Left lobe of liver (tissue), 2 donors: ENCODE results near the gene KLHL17. TPM values are rescaled to one million over a fixed set of nuclear protein-coding genes. Genes with fewer than 3 reads are reported as not detected.
A peak's percentile ranks its signal among the peaks of the same experiment; 100 is the strongest.
"Not testable (repeated sequence)": the region's sequence is repeated elsewhere in the genome, so short reads cannot be mapped to it uniquely, and the experiment has no call there.

Experiments used
- ATAC-seq: fragments of 200-7000 bp; cut with Tn5 transposase; one replicate; pipeline ENCODE4 v1.9.1; 2020; ENCODE audit warnings: mild to moderate bottlenecking, moderate library complexity
- DNase-seq: peaks from one replicate; pipeline ENCODE4 v3.0.0-alpha.2; 2020; ENCODE audit warnings: low spot score
- total RNA-seq: library from RNA; stranded (reverse); gene quantifications from one replicate; pipeline ENCODE4 v1.2.1, GENCODE V29; 2021
- donor health status: DM: no; HTN: no; CAD: no; lungs with moderate emphysema.
- donor health status: DM: no; HTN: yes; CAD: no.

Gene KLHL17
- total RNA-seq, 1 donor from 2014 or later: 7.3 TPM

DNA sequence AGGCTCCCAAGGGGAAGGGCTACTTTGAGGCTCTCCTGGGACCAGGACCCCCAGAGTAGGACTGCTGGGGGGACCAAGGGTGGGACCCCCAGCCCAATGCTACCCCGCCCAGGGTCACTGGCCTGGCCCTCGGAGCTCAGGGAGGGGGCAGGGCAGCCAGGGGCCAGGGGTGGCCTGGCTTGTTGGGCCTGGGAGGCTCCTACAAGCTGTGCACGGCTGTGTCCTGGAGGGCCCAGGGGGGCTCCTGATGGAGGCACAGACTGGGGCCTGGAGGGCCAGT is 37.3 kb downstream of the KLHL17 start:
- DNase-seq: no peak

DNA sequence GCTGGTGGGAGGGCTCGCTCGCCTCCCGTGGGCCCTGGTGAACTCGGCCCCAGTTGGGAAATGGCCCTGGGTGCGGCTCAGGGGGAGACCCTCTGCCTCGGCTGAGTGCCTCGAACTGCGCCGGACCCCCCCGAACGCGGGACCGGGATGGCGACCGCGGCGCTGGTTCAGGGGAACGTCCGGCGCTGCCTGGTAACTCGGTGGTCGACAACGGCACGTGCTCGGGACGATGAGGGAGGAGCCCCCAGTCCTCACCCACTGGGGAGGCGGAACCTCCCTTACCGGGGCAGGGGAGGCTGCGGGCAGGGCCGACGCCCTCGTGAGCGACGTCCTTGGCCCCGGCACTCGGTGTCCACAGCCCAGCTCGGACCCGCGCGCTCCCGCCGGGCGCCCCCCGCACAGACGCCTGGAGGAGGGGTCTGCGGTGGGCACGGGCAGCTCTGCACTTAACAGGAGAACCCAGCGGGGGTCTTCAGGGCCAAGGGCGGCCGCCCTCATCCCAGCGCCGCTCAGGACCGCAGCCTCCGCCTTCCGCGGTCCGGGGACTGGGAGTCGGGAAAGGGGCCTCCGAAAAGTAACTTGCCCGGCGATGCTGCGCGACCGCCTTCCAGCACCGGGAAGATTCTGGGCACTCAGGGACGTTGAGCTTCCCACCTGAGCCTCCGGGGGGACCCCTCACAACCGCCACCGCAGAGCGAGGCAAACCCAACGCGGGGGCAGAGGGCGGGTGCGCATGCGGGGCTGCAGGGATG is 37.8 kb downstream of the KLHL17 start:
- DNase-seq: no peak
- no peak for ATAC-seq

More for the DNA sequence above, 37.3 kb downstream of the KLHL17 start:
- no peak for ATAC-seq

DNA sequence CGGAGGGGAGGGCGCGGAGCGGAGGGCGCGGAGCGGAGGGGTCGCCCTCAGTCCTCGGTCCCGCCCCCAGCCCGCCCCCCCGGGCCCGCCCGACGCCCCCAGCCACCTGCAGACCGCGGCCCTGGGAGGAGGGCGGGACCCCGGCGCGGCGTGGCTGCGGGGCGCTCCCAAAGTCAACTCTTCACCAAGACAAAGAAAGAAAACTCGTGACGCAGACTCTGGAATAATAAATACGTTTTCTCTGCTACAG is 38.3 kb downstream of the KLHL17 start:
- no peak for ATAC-seq
- DNase-seq: no peak

DNA sequence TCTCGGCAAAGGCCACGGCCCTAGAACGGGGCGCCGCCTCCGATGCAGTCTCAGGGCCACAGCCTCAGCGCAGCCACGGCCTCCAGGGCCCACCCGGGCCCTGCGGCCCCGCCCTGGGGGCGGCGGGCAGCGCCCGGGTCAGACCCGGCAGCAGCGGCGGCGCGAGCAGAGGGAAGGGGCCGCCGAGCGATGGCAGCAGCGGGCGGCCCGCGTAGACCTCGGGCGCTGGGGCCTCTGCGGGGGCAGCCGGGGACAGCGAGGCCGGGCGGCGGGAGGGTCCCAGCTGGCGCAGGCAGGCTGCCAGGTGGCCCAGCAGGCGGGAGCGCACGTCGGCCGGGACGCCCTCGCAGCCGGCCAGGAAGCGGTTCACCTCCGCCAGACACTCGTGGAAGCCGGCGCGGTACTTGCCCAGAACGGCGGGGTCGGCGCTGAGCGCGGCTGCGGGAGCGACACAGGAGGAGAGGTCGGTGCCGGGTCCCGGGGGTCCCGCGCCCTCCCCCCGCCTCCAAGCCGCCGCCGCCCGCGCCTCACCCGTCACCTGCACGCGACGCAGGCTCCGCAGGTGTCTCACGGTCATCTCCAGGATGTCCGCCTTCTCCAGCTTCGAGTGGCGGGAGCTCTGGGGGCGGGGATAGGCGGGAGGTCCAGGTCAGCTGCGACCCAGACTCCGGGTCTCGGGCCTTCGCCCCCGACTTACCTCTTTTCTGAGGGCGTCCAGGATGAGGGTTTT is 38.8 kb downstream of the KLHL17 start:
- DNase-seq (peak; percentile 49), ATAC-seq (peak; percentile 4)

DNA sequence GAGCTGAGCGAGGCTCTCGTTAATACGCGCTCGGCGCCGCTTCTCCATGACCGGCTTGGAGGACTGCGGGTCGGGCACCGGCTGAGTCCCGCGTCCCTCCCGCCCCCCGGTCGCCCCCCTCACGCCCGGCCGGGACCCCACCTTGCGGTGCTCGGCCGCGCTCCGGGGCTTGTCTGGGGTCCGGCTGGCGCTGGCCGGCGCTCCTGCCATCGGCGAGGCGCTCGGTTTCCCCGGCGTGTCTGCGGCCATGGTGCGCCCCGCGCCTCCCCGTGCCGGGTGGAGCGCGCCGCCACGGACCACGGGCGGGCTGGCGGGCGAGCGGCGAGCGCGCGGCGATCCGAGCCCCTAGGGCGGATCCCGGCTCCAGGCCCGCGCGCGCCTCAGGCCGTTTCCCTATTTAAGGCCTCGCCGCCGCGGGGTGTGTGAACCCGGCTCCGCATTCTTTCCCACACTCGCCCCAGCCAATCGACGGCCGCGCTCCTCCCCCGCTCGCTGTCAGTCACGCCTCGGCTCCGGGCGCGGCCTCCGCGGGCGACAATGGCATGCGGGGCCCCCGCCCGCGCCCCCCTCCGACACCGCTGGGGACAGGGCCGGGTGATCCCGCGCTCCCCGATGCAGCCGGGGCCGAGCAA is 39.5 kb downstream of the KLHL17 start, which contains the start of gene HES4:
HES4 (minus strand) TSS at position 373 of the 632 bp plus-strand sequence; CDS start at position 249, 124 bp downstream.
- ATAC-seq (peak; percentile 78), DNase-seq (peak; percentile 79)

DNA sequence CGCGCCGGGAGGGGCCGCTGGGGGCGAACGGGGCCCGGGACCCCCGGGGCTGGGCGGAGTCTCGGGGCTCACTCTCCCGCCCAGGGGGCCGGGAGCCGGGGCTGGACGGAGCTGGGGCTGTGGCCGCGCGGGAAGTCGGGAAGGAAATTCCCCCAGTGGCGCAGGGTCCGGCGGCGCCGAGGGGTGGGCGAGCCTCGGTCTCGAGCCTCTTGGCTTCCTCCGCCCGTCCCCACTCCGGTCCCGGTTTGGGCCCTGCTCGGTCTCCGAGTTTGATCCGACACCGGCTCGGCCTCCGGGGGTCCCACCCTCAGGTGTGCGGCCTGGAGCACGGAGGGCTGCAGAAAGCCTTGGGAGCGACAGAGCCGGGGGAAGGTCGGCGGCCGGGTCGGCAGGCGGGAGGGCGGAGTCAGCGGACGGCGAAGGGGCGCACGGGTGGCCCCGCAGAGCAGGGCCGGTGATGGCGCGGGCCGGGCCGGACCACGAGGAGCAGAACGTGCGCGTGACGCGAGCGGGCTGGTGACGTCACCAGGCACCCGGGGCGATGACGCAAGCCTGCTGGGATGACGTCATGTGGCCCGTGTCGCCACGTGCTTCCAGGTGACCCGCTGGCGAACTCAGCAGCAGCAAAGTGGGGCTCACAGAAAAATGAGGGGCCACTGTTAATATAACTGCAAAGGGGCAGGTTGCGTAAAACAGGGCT is 40.1 kb downstream of the KLHL17 start:
- DNase-seq (peak; percentile 71), ATAC-seq (peak; percentile 21)

DNA sequence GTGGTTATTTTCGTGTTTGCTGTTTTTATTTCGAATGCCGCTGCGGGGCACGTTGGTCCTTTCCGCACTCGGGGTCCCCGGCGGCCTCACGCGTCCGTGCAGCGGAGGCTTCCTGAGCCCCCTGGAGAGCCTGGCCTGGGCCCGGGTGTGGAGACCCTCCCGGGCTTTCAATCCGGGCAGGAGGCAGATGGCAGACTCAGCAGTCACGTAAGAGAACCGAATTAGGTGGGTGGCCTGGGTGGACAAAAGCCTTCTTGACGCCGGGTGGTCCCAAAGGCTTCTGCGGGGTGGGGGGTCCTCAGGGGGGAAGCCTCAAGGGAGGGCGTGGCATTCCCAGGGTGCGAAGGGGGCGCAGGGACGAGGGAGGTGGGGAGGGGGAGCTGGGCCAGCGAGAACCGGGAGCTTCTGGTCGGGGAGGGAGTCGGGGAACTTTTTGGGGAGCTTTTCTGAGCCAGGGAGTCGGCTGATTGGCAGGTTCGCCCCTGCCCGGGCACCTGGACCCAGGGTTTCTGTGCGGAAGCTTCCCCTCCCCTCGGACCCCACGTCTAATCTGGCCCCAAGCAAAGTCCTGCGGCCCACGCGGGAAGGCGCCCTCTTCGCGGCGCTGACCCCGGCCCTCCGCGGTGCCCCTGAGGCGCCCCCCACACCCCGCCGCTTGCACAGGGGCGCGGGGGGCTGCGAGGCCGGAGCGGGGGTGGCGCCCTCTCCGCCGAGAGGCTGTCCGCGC is 40.8 kb downstream of the KLHL17 start:
- DNase-seq (peak; percentile 46), ATAC-seq (no peak)

DNA sequence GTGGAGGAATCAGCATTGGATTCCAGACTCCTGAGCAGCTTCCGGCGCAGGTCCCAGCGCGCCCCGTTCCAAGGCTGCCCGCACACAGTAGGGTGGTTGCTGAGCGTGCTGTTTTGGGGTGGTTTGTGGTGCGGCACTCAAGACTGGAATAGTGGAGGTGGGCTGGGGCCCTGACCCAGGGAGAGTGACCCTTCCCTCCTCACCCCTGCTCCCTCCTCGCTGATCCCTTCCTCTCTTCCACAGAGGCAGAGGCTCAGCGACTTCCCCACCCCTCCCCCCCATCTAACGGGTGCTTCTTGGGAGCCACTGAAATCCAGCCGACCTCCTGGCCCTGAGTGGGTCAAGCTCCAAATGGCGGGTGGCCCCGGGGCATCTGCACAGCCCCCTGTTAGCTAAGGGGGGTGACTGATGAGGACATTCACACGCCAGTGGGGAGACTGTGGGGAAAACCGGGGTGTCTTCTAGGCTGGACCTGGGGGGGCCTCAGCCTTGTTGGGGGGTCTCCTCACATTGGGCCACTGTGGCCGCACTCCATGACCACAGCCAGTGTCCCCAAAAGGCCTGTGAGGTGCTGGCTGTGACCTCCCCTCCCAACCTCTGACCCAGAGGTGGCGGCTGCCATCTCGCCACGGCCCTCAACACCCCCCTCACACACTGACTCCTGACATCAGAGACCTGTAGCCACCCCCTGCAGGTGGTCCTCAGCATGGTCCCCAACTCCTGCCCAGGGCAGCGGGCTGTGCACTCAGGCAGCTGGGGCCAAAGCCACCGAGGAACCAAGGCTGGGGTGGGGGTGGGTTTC is 43.4 kb downstream of the KLHL17 start:
- DNase-seq (no peak), ATAC-seq (no peak)

DNA sequence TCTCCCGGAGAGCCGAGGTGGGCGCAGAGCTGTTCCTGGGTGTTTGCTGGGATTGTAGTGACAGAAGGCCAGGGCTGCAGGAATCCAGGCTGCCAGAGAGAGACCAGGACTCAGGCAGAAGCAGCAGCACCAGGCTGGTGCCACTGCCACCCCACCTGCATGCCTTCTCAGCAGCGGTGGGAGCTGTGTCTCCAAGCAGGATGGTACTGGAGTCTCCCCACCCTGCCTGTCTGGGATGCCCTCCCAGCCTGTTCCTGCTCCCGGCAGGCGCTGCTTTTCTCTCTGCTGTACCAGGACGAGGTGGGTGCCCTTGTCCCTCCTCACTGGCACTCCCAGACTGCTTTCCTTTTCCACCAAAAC is 44.0 kb downstream of the KLHL17 start:
- DNase-seq: no peak

DNA sequence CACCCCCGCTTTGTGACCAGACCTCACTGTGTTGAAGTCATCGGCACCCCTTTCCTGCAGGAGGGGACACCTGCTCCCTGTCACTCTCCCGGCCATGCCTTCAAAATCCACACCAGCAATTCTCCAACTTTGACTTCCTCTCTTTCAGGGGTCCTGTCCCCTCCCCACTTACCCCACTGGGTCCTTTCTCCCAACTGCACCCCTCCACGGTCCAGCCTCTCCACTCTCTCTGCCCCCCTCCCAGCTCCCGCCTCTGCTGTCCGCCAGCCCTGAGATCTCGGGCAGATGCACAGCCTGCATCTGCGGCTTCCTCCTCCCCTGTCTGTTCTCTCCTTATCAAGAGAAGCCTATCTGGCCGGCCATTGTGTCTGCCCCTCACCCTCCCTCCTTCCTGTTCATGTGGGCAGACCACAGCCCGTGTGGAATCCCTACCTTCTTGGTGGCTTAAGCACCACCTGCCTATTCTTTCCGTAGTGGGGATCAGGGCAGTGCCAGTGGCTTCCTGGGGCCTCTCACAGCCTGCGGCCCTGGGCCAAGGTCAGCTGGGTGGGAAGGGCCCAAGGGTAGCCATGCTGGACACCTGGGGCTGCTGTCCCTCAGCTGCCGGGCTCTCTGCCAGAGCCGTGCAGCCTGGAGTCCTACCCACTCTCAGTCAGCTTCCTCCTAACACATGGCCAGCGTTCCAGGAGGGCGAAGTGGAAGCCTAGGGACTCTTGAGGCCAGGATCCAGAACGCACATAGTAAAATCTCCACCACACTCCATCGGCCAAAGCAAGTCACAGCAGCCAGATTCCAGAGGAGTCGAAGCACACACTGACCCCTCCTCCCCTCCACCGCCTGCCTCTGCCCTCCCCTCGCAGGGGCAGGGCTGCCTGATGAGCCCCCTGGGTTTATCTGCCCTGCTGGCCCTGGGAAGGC is 44.7 kb downstream of the KLHL17 start:
- DNase-seq (peak; percentile 79), ATAC-seq (peak; percentile 63)

More for the DNA sequence above, 44.0 kb downstream of the KLHL17 start:
- no peak for ATAC-seq

DNA sequence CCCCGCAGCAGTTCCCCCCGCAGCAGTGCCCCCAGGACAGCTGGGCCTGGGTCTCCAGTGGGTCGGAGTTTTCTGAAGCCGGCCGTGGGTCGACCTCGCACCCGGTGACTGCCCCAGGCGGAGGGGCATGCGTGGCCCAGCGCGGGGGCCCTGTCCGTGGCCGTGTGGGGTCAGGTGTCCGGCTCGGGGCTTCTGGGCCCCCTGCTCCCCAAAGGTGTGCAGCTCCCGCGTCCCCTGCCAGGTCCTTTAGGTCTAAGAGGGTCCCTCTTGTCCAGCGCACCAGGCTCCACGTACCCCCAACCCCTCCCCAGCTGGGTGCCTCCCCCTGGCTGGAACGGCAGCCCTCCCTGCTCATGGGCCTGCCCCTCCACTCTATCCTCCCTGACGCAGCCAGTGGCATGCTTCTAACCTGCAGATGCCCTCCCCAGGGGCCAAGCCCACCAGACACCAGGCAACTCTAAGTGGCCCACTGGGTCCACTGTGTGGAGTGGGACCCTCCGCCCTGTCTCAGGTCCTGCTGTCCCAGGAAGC is 45.5 kb downstream of the KLHL17 start:
- DNase-seq (peak; percentile 46), ATAC-seq (peak; percentile 0)

DNA sequence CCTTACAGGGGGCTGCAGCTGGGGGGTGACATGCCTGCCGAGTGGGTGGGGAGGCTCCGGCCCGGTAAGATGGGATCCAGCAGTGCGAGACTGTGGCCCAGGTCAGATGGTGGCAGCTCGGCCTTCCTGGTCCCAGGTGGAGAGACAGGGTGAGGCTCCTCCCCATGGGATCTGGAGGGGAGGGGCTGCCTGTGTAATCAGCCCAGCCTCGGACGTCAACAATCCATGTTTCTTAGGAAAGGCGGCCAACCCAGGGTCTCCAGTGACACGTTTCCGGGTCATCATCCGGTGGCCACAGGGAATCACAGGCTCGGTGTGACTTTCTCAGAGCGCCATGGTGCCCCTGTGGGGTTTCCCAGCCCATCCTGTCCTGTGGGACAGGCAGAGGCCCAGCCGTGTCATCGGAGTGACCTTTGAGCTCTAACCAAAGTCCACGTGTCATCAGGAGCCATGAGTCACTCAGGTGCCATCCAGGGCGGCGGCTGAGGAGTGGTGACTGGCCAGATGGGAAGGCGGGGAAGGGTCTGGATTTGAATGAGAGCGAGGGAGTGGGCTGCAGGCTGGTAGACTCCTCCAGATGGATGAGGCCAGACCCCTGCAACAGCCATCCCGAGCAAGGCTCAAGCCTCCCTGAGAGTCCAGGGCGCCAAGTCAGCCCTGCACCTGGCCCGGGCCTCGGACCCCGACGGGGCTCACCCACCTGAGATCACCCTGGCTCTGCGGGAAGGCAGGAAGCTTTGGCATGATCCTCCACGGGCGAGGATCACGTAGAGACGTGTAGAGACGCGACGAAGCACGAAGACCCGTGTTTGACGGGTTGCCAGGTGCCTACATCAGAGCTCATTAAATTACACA is 46.1 kb downstream of the KLHL17 start:
- DNase-seq (peak; percentile 93), ATAC-seq (peak; percentile 83)

DNA sequence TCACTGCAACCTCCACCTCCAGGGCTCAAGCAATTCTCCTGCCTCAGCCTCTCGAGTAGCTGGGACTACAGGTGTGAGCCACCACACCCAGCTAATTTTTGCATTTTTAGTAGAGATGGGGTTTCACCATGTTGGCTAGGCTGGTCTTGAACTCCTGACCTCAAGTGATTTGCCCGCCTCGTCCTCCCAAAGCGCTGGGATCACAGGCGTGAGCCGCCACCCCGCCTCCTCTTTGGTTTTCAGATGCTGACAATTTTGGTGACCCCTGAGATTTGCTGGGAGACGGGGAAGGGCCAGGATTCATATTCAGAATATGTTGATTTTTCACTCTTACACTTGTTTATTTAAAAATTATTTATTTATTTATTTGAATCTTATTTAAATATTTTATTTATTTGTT is 49.7 kb downstream of the KLHL17 start:
- not testable (repeated sequence) for ATAC-seq, DNase-seq

DNA sequence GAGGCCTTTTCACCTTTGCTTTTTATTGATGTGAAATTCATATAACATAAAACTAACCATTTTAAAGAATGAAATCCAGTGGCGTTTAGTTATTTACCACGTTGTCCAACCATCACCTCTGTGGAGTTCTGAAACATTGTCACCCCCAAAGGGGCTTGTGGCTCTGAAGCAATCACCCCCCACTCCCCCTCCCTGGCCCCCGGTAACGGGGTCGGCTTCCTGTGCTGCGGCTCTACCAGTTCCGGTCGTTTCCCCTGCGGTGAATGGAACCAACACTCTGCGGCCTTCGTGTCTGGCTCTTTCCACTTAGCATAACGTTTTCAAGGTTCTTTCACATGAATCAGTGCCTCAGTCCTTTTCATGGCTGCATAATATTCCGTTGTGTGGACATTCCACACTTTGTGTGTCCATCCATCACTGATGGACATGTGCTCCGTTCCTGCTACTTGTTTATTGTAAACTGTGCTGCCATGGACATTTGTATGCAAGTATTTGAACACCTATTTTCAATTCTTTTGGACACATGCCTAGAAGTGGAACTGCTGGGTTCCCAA is 51.1 kb downstream of the KLHL17 start:
- ATAC-seq: no peak
- DNase-seq: no peak

DNA sequence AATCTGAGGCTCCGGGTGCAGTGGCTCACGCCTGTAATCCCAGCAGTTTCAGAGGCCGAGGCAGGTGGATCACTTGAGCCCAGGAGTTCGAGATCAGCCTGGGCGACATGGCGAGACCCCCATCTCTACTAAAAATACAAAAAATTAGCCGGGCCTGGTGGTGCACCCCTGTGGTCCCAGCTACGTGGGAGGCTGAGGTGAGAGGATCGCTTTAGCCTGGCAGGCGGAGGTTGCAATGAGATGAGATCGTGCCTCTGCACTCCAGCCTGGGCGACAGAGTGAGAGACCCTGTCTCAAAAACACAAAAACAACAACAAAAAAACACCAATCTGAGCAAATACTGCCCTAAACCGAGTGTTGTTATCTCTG is 52.3 kb downstream of the KLHL17 start:
- not testable (repeated sequence) for DNase-seq
- peak; percentile 9 for ATAC-seq

DNA sequence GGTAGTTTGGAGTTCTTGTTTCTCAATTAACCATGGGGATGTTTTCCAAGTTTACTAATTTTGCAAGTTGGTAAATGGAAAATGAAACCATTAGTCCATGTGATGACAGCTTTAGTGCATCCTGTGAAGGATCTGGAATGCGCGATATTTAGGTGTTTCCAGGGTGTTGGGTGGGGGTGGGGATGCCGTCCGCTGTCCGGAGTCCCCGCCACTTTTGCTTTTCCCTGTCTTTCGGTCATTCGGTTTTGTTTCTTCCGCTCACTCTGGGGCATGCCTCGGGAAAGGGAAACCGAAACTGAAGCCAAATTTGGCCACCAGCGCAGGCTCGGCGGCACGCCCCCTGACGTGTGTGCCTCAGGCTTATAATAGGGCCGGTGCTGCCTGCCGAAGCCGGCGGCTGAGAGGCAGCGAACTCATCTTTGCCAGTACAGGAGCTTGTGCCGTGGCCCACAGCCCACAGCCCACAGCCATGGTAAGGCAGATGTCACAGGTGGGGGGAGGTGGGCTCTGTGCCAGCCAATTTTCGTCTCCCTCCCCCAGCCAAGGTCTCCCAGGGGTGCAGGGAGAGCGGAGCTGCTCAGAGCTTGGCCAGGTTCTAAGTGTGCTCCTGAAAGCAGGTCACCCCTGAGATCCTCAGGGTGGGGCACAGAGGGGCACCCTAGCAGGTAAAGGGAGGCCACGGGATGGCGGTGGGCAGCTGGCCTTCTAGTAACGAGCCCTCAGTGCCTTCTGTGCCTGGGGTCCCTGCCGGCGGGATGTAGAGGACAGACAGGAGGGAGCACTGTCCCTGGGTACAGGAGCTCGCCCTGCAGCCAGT is 52.9 kb downstream of the KLHL17 start, which contains the start of gene ISG15:
ISG15 (plus strand) TSS at position 393 of the 817 bp plus-strand sequence; CDS start at position 470, 77 bp downstream.
- peak; percentile 96 for ATAC-seq

More for the DNA sequence above, 52.9 kb downstream of the KLHL17 start, which contains the start of gene ISG15:
- DNase-seq: peak; percentile 93
